HEK293T (cell line): ENCODE measurements around the gene DCLRE1B.

Source experiments
- ARNT ChIP-seq: fragments of 450-650 bp; IDR thresholded peaks from 2 replicates; pipeline ENCODE4 v1.6.1; 2017; ENCODE audit warnings: mild to moderate bottlenecking
- BHLHE40 ChIP-seq: fragments of 450-650 bp; IDR thresholded peaks from 2 replicates; pipeline ENCODE4 v1.6.1; 2016; ENCODE audit warnings: mild to moderate bottlenecking, moderate library complexity, borderline replicate concordance
- CTBP1 ChIP-seq: fragments of 450-650 bp; IDR thresholded peaks from 2 replicates; pipeline ENCODE4 v1.6.1; 2016; ENCODE audit warnings: borderline replicate concordance
- ELF4 ChIP-seq: fragments of 450-650 bp; IDR thresholded peaks from 2 replicates; pipeline ENCODE4 v1.6.1; 2017; ENCODE audit warnings: antibody characterized with exemption
- FOXA1 ChIP-seq: fragments of 450-650 bp; IDR thresholded peaks from 2 replicates; pipeline ENCODE4 v1.6.1; 2016; ENCODE audit warnings: mild to moderate bottlenecking
- FOXM1 ChIP-seq: fragments of 450-650 bp; IDR thresholded peaks from 2 replicates; pipeline ENCODE4 v1.6.1; 2017; ENCODE audit warnings: mild to moderate bottlenecking, borderline replicate concordance
- L3MBTL2 ChIP-seq: fragments of 450-650 bp; conservative IDR thresholded peaks from 2 replicates; pipeline ENCODE4 v1.6.1; 2016; ENCODE audit warnings: mild to moderate bottlenecking
- SP1 ChIP-seq: fragments of 450-650 bp; IDR thresholded peaks from 2 replicates; pipeline ENCODE4 v1.6.1; 2017
- SUZ12 ChIP-seq: fragments of 450-650 bp; IDR thresholded peaks from 2 replicates; pipeline ENCODE4 v1.6.1; 2016; ENCODE audit warnings: mild to moderate bottlenecking
- TARDBP ChIP-seq: fragments of 450-650 bp; IDR thresholded peaks from 2 replicates; pipeline ENCODE4 v1.6.1; 2016
- TF ChIP-seq, protein P1 (sequence below): fragments of 450-650 bp; IDR thresholded peaks from 2 replicates; pipeline ENCODE4 v1.6.1; 2016

DNA sequence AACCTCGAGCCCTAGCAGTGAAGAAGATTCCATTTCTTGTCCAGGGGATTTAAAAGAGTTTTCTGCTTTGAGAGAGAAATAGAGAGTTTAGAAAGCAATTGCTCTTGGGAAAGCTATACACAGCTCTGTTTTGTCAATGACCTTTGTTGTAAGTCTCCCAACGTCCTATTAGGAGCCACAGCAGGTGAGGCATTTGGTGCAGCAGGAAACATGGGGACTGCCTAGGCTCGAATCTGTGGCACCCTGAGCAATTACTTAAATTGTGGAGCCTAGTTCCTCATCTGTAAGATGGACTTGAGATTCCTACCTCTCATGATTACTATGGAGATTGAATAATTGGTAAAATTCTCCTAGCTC, 8.2 kb downstream of the DCLRE1B start:
- TF ChIP-seq ELF4 = no peak
- no peak for TF ChIP-seq FOXA1
- no peak for TF ChIP-seq SUZ12
- no peak for TF ChIP-seq SP1
- no peak for TF ChIP-seq L3MBTL2
- TF ChIP-seq TARDBP = no peak
- no peak for TF ChIP-seq BHLHE40
- TF ChIP-seq CTBP1 = no peak
- TF ChIP-seq ARNT = no peak
- TF ChIP-seq, protein P1, sequence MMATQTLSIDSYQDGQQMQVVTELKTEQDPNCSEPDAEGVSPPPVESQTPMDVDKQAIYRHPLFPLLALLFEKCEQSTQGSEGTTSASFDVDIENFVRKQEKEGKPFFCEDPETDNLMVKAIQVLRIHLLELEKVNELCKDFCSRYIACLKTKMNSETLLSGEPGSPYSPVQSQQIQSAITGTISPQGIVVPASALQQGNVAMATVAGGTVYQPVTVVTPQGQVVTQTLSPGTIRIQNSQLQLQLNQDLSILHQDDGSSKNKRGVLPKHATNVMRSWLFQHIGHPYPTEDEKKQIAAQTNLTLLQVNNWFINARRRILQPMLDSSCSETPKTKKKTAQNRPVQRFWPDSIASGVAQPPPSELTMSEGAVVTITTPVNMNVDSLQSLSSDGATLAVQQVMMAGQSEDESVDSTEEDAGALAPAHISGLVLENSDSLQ = no peak
- no peak for TF ChIP-seq FOXM1
